ENCODE measurements around the gene ZNF672.

- no peak for TF ChIP-seq CTCF (optimal IDR thresholded peaks at IDR 0.05 in 1 of 3, IDR thresholded peaks at IDR 0.05 in 1 of 3, conservative IDR thresholded peaks at IDR 0.05 in 1 of 3; ENCODE audit: extremely low read depth in 1 of 3, insufficient read depth in 2 of 3, low read length in 3 of 3)
- TF ChIP-seq EZH2 (IDR thresholded peaks at IDR 0.05; ENCODE audit: low read length) = no peak
Observed at GRCh38 chr1:248790456-248790855, 47.6 kb upstream of the ZNF672 start.
